ENCODE measurements around the gene MRPL43. TPM values are rescaled to one million over a fixed set of nuclear protein-coding genes. Genes with fewer than 3 reads are reported as not detected.

MRPL43 gene
- total and polyA plus RNA-seq, 2 experiments from 2014 or later = 60.4 to 126 TPM

DNA sequence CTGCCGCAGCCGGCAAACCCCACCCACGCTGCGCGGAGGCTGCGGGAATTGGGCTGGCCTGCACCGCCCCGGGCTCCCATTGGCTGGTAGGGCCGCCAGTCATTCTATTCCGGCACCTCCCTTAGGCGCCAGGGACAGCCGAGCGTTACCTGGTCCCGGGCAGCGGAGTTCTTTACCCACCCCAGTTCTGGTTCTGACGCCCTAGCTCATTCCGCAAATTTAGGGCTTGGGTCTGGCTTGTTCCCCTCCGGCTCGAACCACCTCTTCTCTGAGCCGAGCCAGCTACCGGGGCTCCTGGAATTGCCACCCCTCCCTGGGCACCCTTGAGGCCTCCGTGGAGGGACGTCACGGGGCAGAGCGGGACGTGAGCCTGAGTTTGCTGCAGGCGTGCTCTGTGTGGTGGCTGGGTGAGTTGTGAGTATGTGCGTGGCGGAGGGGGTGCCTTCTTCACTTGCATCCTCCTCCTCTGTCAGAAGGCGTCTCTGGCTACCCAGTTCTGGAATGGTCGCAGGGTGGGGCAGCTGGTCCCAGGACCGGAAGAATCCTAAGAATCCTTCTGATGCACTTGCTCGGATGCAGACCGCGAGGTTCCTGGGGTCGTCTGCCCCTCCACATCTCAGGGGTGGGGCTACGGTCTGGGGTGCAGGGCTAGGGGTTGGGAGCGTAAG, 44.0 kb upstream of the MRPL43 start, which contains the start of the genes PDZD7 and SFXN3:
TSS of gene PDZD7 (minus strand) at position 2 of the 668 bp plus-strand sequence. CDS start 910 bp downstream, outside the sequence.
TSS of gene SFXN3 (plus strand) at position 107 of the 668 bp plus-strand sequence. CDS start 3,461 bp downstream, outside the sequence.
- Mint-ChIP-seq H3K36me3 (ENCODE audit: low read depth) (no peaks in the 10 kb centered on the region; the same call in 2 of the 3 replicates), H3K9me3 (no peaks in the 10 kb centered on the region), H3K27ac (no peak within 1 kb of the TSS; the same call in 1 of the 2 replicates), H3K4me1 (peaks cover 33% of the 10 kb centered on the region), H3K27me3 (ENCODE audit: insufficient read depth, low read depth, poor library complexity) (peaks cover 48% of the 10 kb centered on the region), H3K4me3 (peak within 1 kb of the TSS; percentile 65)
- H3K79me2 ChIP-seq (replicated peaks; ENCODE audit: insufficient read depth) = no peaks in the 10 kb centered on the region
- TF ChIP-seq, protein P1, sequence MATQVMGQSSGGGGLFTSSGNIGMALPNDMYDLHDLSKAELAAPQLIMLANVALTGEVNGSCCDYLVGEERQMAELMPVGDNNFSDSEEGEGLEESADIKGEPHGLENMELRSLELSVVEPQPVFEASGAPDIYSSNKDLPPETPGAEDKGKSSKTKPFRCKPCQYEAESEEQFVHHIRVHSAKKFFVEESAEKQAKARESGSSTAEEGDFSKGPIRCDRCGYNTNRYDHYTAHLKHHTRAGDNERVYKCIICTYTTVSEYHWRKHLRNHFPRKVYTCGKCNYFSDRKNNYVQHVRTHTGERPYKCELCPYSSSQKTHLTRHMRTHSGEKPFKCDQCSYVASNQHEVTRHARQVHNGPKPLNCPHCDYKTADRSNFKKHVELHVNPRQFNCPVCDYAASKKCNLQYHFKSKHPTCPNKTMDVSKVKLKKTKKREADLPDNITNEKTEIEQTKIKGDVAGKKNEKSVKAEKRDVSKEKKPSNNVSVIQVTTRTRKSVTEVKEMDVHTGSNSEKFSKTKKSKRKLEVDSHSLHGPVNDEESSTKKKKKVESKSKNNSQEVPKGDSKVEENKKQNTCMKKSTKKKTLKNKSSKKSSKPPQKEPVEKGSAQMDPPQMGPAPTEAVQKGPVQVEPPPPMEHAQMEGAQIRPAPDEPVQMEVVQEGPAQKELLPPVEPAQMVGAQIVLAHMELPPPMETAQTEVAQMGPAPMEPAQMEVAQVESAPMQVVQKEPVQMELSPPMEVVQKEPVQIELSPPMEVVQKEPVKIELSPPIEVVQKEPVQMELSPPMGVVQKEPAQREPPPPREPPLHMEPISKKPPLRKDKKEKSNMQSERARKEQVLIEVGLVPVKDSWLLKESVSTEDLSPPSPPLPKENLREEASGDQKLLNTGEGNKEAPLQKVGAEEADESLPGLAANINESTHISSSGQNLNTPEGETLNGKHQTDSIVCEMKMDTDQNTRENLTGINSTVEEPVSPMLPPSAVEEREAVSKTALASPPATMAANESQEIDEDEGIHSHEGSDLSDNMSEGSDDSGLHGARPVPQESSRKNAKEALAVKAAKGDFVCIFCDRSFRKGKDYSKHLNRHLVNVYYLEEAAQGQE (IDR thresholded peaks at IDR 0.05; ENCODE audit: unreplicated experiment) = no peak
- TF ChIP-seq EZH2 (IDR thresholded peaks at IDR 0.05; ENCODE audit: low read depth, unreplicated experiment) (peak; percentile 38), JUNB (IDR thresholded peaks at IDR 0.05; ENCODE audit: unreplicated experiment) (no peak), ZNF331 (CRISPR knock-in tag; IDR thresholded peaks at IDR 0.05; ENCODE audit: low read depth) (no peak), ZNF114 (CRISPR knock-in tag; IDR thresholded peaks at IDR 0.05) (no peak)
- TF ChIP-seq, protein P2, sequence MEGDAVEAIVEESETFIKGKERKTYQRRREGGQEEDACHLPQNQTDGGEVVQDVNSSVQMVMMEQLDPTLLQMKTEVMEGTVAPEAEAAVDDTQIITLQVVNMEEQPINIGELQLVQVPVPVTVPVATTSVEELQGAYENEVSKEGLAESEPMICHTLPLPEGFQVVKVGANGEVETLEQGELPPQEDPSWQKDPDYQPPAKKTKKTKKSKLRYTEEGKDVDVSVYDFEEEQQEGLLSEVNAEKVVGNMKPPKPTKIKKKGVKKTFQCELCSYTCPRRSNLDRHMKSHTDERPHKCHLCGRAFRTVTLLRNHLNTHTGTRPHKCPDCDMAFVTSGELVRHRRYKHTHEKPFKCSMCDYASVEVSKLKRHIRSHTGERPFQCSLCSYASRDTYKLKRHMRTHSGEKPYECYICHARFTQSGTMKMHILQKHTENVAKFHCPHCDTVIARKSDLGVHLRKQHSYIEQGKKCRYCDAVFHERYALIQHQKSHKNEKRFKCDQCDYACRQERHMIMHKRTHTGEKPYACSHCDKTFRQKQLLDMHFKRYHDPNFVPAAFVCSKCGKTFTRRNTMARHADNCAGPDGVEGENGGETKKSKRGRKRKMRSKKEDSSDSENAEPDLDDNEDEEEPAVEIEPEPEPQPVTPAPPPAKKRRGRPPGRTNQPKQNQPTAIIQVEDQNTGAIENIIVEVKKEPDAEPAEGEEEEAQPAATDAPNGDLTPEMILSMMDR (conservative IDR thresholded peaks at IDR 0.05; ENCODE audit: low read depth in 2 of 2) = no peak
- TF ChIP-seq, protein P3, sequence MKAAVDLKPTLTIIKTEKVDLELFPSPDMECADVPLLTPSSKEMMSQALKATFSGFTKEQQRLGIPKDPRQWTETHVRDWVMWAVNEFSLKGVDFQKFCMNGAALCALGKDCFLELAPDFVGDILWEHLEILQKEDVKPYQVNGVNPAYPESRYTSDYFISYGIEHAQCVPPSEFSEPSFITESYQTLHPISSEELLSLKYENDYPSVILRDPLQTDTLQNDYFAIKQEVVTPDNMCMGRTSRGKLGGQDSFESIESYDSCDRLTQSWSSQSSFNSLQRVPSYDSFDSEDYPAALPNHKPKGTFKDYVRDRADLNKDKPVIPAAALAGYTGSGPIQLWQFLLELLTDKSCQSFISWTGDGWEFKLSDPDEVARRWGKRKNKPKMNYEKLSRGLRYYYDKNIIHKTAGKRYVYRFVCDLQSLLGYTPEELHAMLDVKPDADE (IDR thresholded peaks at IDR 0.05) = no peak
- H3K36me3 ChIP-seq (ENCODE audit: insufficient read depth) = no peaks in the 10 kb centered on the region
- ATAC-seq (peak; percentile 82), DNase-seq (ENCODE audit: low spot score) (peak; percentile 97)
- H2AFZ ChIP-seq = peak within 1 kb of the TSS; percentile 99
- peaks cover 63% of the 10 kb centered on the region for H3K27me3 ChIP-seq (ENCODE audit: insufficient read depth)
- H4K20me1 ChIP-seq (replicated peaks; ENCODE audit: insufficient read depth) = no peaks in the 10 kb centered on the region; the same call in 1 of the 2 replicates
- no peaks in the 10 kb centered on the region for H3F3A ChIP-seq (replicated peaks; ENCODE audit: low read depth)
- H3K9me2 ChIP-seq (ENCODE audit: insufficient read depth) = no peaks in the 10 kb centered on the region
- H3K4me3 ChIP-seq = peak within 1 kb of the TSS; percentile 87
- peak within 1 kb of the TSS; percentile 100 for H3K4me2 ChIP-seq
- peaks cover 27% of the 10 kb centered on the region; the same call in 1 of the 2 replicates for H3K4me1 ChIP-seq (ENCODE audit: insufficient read depth)
- no peak within 1 kb of the TSS for H3K27ac ChIP-seq (ENCODE audit: low read depth)
